ENCODE results near the gene PREPL.
A peak's percentile ranks its signal among the peaks of the same experiment; 100 is the strongest.

The PREPL gene

GRCh38 chr2:44291281-44292248, 69.7 kb downstream of the PREPL start:
- DNase-seq: peak; percentile 58

DNA sequence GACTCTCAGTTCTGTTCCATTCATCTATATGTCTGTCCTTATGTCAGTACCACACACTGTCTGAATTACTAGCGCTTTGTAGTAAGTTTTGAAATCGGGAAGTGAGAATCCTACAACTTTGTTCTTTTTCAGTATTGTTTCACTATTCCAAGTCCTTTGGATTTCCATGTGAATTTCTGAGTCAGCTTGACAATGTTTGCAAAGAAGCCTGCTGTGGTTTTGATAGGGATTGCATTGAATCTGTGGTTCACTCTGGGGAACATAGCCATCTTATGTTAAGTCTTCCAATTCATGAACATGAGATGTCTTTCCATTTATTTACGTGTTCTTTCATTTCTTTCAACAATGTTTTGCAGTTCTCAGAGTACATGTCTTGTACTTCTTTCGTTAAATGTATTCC, 71.0 kb downstream of the PREPL start:
- DNase-seq: no peak

- no peak for DNase-seq
These were observed 74.2 kb downstream of the PREPL start for GRCh38 chr2:44286884-44287638.

DNA sequence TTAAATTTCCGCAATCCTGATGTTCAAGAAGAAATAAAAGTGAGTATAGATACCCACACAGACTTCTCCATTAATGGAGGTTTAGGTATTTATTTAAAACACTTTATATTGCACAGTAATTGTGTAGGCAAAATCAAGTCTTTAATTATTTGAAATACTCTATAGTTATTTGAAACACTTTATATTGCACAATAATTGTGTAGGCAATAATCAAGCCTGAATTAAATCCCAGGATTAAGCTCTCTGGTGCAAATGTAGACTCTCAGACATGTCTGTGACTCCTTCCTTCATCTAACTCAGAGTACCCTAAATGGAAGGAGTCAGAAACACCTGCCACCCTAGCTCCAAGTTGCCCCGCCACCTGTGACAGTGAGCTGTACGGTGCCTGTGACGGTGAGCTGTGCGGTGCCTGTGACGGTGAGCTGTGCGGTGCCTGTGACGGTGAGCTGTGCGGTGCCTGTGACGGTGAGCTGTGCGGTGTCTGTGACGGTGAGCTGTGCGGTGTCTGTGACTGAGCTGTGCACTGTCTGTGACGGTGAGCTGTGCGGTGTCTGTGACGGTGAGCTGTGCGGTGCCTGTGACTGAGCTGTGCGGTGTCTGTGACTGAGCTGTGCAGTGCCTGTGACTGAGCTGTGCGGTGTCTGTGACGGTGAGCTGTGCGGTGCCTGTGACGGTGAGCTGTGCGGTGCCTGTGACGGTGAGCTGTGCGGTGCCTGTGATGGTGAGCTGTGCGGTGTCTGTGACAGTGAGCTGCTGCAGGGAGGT, 75.0 kb downstream of the PREPL start:
- no peak for DNase-seq

- DNase-seq: no peak
These were observed 76.1 kb downstream of the PREPL start for GRCh38 chr2:44285174-44285573.

DNA sequence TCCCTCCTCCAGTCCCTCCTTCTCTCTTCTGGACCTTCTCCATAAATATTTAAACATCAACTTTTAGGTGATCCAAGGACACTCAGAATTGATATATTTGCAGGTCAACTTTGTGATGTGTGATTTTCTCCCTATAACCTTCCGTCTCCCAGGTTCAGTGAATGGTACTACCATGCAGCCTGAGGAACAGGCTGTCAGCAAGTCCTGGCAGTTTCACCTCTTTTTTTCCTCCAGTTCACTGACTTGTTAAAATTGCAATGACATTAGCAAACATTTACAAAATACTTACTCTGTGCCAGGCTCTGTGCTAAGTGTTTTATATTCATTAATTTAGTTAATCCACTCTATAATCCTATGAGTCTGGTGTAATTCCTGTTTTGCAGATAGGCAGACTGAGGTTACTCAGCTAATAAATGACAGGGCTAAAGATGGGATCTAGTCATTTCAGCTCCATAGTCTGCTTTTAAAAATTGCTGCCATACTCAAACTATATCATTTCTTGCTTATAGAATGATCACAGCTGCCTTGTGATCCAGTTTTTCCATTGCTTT, 78.1 kb downstream of the PREPL start:
- no peak for DNase-seq

DNA sequence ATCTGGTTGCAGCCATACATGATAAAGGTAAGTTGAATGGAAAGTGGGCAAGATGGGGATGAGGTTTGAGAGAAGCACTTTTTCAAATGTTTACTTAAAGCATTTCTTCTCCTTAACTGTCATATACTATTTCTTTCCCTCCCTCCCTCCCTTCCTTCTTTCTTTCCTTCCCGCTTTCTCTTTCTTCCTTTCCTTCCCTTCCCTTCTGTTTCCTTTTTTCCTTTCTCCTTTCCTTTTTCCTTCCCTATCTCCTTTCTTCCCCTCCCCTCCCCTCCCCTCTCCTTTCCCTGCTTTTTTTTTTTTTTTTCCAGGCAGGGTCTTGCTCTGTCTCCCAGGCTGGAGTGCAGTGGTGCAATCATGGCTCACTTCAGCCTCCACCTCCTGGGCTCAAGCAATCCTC, 80.4 kb downstream of the PREPL start:
- DNase-seq: no peak

DNA sequence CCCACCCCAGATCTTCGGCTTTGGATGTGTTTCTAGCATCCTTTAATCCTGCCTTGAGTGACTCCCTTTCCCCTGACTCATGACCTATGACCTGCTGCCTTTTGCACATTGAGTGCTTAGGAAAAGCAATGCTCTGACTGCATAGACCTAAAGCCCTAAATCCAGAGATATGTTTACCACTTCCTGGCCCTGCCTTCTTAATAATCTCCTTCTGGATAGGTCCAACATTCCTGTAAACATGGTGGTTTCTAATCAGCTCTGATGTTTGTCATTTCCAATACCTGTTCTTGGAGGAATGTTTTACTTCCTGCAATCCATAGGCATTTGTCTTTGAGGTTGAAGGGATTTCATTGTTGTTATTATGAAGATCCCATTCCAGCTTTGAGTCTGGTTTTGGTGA, 83.8 kb downstream of the PREPL start:
- DNase-seq: no peak

DNA sequence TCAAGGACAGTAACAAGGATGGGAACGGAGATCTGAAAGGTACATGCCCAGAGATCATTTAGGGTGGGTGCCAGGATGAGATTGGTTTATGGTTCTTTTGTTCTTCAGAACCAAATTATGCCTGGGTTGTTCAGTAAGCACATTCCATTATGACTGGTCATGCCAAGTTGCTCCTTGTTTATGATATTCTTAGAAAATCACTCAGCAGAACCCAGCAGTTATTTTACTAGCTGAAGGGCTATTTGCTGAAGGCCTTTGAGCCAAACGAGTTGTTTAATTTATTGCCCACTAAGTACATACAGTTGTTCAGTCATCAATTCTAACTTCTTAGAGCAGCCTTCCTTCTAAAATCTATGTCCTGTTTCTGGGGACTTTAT, 85.4 kb downstream of the PREPL start:
- peak; percentile 11 for DNase-seq

DNA sequence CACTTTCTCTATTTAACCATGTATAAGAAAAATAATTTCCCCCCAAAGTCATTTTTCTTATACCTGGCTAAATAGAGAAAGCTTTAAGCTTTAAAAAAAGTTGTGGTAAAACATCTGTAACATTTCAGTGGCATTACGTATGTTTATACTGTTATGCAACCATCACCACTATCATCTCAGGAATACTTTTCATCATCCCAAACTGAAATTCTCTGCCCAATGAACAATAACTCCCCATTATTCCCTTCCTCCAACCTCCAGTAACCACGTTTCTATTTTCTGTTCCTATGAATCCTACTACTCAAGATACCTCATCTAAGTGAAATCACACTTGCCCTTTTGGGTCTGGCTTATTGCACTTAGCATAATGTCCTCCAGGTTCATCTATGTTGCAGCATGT, 87.7 kb downstream of the PREPL start:
- no peak for DNase-seq

DNA sequence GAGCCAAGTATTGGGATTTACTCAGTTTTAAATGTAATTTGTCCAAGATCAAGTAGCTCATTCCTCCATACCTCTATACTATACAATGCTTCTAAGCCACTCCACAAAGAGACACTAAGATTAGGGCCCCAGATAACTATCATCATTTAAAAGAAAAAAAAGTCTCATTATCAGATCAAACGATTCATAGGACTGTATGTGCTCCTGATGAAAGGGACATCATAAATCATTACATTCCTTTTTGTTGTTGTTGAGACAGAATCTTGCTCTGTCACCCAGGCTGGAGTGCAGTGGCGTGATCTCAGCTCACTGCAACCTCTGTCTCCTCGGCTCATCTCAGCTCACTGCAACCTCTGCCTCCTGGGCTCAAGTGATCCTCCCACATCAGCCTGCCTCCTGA, 88.2 kb downstream of the PREPL start:
- no peak for DNase-seq

- no peak for DNase-seq
These were observed 90.0 kb downstream of the PREPL start for GRCh38 chr2:44271296-44271695.

DNA sequence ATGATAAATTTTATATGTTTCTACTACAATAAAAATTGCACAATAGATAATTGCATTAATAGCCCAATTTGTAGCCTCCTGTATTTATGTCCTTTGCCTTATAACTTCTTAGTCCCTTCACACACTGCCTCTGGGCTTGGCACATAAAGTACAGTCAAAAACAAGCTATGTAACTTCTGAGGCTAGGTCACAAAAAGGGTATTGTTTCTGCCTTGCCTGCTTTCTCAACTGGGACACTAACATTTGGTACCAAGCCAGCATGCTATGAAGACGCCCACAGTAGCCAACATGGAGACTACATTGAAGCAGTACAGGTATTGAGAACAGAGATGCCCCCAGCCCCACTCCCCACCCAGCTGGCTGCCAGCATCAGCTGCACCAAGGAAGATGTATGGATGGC, 91.5 kb downstream of the PREPL start:
- DNase-seq: no peak

DNA sequence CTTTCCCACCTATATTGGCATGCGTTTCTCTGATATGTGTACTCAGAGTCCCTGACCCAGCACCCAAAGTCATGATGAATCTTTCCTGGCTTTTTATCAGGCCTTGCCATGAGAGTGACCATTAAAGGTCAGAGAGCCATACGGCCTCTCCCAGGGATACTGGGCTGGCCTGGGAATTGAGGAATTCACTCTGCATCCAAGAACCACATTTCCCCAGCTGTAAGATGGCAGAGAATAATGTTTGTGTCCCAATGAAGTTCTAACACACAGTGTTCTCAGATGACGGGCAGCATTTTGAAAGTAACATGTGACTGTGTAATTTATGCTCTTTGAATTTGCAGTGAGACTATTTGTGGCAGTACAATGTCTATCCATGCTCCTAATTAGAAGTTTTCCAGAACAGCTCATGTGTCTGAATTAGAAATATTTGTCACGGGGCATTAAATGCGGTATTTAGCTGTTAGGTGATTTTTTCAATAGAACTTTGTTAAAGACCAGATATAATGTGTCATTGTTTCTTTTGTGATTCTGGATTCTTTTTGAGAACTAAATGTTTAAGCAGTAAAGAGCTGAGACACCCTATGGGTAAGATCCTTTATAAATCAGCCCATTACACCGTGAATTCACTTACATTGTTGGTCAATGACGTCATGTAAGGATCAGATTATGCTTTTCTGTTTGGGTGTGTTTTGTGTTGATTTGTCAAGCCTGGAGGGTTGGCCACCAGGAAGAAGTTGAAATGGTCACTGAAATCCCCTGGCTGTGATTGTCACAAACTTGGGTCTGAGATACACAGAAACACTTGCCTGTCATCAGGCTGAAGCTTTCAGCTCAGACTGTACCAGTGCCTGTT, 93.3 kb downstream of the PREPL start:
- DNase-seq: no peak

All from NCI-H69 (cell line).